GM19240 (cell line): ENCODE results near the gene PSMD10.

ENCODE experiments used
- DNase-seq: peaks from one replicate; pipeline ENCODE4 v3.0.0; 2011; ENCODE audit warnings: low spot score; ENCODE audit not compliant: insufficient read length

PSMD10 gene

GRCh38 chrX:108091264-108091877 lies at the start of gene PSMD10, which contains the start of gene ATG4A:
PSMD10 (minus strand) TSS chrX:108091542; CDS start chrX:108091520, 22 bp downstream.
ATG4A (plus strand) TSS chrX:108091778; CDS start chrX:108091827, 49 bp downstream.
- peak; percentile 17 for DNase-seq

DNA sequence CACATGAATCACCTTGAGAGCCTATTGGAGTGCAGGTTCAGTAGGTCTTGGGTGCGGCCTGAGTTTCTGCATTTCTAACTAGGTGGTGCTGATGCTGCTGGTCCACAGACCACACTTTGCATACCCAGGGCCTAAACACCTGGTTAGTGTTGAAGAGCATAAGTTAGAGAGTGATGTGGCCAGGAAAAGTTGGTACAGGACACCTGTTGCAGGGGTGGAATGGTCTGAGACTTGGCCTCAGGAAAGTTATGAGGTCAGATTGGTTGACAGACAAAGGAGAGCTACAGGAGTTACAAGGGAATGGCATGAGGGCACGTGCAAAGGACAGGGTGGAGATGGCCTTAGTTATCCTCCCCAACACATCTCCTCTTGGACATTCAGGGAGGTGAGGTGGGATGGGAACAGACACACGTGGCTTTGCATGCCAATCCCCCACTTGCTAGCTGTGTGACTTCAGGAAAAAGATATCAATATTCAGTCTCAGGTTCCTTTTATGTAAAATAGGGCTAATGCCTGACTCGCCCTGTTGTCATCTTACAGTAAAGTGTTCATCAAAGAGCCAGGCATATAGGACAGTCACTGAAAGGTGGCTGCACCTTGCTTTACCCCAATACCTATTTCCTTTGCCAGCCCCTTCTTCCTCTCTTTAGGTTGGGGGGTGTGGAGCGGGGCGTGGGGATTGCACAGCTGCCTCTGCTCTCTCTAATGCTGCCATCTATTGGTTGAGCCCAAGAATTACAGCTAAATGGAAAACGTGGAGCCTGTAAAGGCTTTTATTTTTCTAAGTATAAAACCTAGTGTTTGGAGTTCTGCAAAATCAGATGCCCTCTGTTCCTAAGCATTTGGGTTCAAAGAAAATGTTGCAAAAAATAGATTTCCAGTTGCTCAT lies 47.7 kb upstream of the PSMD10 start:
- DNase-seq: no peak

GRCh38 chrX:108134724-108135123 lies 43.4 kb upstream of the PSMD10 start:
- no peak for DNase-seq

DNA sequence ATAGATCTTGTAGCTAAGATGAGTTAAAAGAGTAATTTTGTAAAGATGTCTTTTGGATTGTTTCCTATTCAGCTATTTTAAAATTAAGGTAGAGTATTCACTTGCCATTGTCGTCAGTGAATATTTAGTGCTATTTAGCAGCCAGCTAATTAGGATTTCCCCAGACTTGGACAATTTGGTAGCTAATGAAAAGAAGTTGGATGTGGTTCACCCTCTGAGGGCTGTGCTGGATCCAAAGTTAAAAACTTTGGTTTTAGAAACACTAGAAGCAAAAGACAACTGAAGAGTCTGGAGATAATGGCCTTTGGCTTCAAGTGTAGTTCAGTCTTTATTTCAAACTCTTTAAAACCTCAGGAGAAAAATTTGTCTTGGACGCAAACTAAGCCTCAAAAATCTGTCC lies 41.5 kb upstream of the PSMD10 start:
- no peak for DNase-seq

GRCh38 chrX:108132034-108132433 lies 40.7 kb upstream of the PSMD10 start:
- no peak for DNase-seq

- DNase-seq: no peak
These were observed 40.1 kb upstream of the PSMD10 start for GRCh38 chrX:108131471-108131870.

DNA sequence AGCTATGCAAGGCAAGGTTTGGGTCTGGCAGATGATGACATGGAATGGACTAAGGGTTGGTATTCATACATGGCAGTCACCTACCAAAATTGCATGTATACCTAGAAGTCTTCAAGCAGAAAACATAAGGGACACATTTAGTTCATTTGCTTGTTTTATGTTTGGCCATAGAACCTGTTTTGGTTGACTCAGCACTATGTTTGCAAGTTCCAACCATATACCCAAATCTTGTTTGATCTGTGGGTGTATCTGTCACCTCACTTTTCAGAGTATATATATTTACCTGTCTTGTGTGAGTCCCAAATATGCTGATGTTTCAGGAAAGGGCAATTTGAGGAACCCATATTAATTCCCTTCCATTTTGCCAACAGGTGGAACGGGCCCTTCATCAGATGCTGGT lies 39.5 kb upstream of the PSMD10 start:
- no peak for DNase-seq

DNA sequence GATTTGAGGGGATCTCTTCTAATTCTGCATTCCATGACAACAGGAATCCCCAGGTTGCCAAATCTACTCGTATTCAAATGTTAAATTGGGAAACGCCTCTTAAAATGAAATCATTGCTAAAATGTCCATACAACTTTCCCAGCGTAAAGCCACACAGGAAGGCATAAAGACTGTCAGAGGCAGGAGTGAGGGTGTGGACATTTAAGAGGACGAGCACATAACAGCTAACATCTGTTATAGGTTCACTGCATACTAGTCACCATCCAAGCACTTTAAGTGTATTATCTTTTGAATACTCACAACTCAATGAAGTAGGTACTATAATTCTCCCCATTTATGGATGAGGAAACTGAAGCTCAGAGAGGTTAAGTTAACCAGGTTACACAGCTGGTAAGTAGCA lies 35.8 kb upstream of the PSMD10 start:
- DNase-seq: no peak

GRCh38 chrX:108126661-108127060 lies 35.3 kb upstream of the PSMD10 start:
- DNase-seq: no peak

DNA sequence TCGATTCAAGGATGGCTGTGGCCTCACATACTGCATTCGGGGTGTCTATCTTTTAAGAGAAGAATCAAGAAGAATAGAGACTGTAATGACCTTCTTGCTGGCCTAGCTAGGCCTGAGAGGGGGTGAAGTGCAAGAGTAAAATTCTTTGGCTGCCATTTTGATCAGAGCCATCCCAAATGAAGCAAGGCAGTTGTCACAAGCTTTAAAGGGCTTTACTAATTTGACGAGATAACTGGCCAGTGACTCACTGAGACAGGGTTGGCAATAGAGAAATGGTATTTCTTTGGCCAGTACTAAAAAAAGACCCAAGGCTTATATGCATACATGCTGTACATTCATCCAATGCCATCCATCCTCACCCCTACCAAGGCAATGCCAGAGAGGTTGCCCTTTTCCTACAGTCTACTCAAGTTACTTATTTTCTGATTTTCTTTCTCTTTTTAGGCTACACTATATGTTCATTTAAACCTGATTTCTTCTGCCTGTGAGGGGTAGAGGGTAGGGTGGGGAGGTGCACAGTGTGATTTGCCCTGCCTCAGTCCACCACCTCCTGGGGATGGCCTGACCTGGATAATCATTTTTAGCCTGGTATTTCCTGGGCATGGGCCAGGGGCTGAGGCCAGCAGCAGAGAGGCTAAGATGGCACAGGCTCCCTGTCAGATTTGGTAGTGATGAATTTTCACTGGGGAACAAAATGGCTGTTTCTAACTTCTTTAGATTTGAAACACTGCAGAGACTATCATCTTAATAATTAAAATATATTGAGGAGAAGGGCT lies 32.4 kb upstream of the PSMD10 start:
- no peak for DNase-seq

DNA sequence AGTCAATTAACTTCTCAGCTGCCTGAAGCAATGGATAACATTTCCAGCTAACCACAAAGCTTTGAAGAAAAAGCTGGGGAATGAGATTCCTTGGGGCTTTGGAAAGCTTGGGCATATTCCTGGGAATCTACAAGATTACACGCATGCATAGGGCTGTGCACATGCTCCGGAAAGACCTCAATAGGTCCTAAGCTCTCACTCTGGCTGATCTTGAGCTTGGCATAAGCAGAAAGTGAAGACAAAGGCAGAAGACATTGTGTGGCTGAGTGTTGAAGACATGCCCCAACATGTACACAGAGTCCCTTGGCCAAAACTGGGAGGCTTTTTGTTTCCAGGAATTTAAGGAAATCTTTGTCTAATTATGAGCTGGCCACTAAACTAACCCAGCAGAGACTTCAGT lies 31.4 kb upstream of the PSMD10 start:
- no peak for DNase-seq

DNA sequence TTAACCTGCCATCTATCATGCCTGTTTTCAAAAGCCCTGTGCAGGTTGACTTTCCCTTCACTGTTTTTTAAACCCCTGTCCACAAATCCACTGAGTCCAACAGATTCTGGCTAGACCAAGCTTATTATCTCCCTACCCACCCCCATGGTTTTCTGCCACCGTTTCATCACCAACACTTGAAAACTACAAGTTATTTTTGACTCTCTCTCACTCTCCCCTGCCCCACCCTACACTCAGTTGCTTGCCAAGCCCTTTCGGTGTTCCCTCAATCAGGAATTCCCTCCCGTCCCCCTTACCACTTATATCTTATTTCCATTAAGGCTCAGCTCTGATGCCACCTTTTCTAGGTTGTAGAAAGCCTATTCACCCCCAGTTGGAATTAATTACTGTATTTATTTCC lies 29.9 kb upstream of the PSMD10 start:
- no peak for DNase-seq

- no peak for DNase-seq
These were observed 26.6 kb upstream of the PSMD10 start for GRCh38 chrX:108117988-108118387.

DNA sequence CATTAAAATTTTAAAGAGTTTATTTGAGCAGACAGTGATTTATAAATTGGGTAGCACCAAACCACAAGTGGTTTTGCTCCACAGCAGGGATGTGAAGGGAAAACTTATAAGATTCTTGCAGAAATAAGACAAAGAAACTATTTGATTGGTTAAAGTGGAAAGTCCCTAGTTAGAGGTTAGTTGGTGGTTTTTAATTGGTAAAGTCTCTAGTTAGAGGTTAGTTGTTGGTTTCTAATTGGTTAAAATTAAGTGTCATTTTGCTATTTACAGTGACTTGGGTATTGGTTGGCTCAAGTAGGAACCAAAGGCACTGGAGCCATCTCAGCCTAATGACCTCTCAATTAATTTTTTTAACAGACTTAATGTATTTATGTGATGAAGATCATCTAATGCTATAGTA lies 23.2 kb upstream of the PSMD10 start:
- DNase-seq: no peak

- no peak for DNase-seq
These were observed 14.1 kb upstream of the PSMD10 start for GRCh38 chrX:108105473-108105872.

DNA sequence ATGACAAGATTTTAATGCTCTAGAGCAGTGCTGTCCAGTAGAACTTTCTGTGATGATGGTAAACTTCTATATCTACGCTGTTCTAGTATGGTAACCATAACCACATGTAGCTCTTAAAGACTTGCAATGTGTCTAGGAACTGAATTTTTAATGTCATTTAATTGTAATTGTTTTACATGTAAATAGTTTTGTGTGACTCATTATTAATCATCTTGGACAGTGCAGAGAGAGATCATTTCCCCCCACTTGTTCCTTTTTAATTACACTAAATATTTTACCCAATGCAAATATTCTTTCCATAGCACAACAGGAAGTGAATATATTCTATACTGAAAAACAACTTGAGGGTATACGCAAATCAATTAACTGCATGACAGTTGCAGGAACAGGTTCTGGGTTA lies 6.0 kb upstream of the PSMD10 start:
- DNase-seq: no peak

GRCh38 chrX:108091878-108092291 lies 543 bp upstream of the PSMD10 start:
- DNase-seq: no peak

DNA sequence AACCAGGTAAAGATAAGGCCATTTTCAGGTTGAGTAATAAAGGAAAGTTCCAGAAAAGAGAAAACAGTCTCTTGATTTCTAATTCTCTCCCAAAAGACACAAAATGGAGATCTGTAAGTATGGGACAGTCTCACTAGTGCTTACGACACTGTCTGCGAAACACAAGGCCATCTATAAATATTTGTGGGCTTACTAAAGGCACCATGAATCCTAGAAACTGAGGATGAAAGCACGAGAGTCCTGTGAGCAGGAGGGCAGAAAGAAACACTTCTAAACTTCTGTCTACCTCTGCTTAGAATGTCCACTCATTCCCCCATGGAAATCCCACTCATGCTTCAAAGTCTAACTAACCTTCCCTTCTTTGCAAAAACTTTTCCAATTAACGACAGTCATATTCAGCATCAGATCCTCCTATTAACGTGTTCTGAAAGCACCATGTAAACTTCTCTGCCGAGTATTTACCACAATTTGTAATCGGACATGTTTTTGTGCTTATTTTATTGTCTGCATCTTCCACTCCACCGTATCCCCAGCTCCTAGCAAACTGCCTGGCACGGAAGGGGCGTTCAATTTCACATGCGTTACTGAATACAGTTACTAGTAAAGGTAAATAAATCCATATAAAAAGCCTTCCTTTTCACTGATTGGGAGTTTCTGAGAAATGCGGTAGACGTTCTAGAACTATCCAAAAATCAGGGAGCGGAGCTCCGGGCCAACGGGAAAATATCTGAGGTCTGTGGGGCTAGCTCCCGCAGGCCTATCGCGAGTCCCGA lies 665 bp downstream of the PSMD10 start:
- no peak for DNase-seq

DNA sequence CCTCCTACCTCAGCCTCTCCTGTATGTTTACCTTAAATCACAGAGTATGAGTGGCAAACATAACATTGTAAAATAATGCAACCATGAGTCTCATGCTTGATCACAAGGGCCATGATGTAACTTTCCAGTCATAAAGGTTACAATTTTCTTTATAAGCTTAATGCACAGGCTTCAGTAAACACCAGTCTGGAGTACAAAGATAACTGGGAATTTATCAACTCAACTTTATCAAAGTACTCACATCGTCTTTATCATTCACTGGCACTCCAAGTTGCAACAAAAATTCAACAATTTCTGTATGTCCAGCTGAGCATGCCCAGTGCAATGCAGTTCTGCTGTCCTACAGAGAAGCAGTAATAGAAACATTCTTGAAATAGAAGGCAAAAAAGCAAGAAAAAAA lies 2.8 kb downstream of the PSMD10 start:
- no peak for DNase-seq

DNA sequence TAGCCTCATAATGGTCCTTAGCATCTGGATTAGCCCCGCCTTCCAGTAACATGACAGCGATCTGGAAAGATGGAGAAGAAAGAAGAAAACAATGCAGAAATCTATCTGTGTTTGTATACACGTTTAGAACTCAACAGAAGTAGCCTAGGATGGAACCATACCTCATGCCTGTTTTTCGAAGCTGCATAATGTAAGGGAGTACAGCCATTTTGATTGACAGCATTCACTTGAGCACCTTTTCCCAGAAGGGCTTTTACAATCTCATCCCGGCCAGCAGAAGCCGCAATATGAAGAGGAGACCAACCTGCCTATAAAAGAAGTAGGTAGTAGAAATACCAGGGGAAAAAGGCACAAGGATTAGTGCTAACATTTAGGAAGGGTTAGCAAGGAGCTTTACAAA lies 3.5 kb downstream of the PSMD10 start:
- DNase-seq: no peak

DNA sequence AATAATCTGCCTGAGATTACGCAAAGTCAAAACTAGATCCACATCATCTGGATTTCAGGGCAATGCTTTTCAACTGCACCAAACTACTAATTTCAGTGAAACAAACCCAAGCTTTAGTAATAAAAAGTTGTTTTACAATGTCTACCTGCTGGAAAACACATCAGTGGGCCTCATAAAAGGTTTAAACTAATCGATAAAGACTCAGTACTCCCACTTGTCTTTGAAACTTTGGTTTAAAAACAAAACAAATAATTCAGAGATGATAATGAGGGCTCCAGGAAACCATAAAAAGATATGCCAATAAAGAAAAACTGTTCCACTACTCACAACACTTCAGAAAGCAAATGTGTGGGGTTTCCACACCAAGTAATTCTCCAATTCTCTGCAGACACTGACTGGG lies 10.2 kb downstream of the PSMD10 start:
- DNase-seq: no peak
